ENCODE measurements around the gene PAIP2B.

PAIP2B gene

DNA sequence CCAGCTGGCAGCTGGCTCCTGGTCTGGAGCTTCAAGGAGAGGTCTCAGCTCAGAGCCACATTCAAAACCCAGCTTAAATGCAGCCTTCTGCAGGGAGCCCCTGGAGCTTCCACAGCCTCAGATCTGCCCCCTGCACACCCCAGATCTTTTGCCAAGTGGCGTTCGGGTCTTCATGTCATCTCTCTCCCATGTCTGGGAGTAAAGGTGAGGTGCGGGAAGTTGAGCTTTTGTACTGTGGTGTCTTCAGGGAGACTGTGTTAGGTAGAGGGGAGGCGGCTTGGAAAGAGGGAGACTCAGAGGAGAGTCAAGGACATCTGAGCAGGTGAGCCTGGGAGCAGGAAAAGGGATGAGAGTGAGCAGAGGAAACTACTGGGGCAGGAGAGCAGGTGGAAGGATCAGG lies 71.1 kb downstream of the PAIP2B start:
- Histone ChIP-seq H3K4me3 (ENCODE audit: low read depth, low read length) (no peak overlapping the region), H3K27ac (ENCODE audit: extremely low read depth, low read depth, low read length) (no peak overlapping the region), H3K4me1 (ENCODE audit: control insufficient read depth, insufficient read depth, low read length) (peaks cover 4% of the 10 kb centered on the region; the same call in 1 of the 2 replicates), H3K36me3 (ENCODE audit: control insufficient read depth in 2 of 2, insufficient read depth in 1 of 2, low read length in 2 of 2) (peaks cover 0 to 1% of the 10 kb centered on the region in 2 experiments; a peak in 1 of 3 replicates), H3K9me3 (ENCODE audit: control insufficient read depth, insufficient read depth, low read depth, low read length) (no peaks in the 10 kb centered on the region)
- ChIA-PET POLR2A (interaction anchor here (0.5 kb wide), 1 partner anchor 180 kb away, joined by 5 read pairs; no protein-coding TSS in a partner anchor), CTCF (interaction anchor here (0.7 to 2.5 kb wide), 13 partner anchors 7 to 374 kb away, joined by 3 to 16 read pairs (median 5); partner anchors contain the start of genes MPHOSPH10 and ZNF638)
- TF ChIP-seq, protein P1, sequence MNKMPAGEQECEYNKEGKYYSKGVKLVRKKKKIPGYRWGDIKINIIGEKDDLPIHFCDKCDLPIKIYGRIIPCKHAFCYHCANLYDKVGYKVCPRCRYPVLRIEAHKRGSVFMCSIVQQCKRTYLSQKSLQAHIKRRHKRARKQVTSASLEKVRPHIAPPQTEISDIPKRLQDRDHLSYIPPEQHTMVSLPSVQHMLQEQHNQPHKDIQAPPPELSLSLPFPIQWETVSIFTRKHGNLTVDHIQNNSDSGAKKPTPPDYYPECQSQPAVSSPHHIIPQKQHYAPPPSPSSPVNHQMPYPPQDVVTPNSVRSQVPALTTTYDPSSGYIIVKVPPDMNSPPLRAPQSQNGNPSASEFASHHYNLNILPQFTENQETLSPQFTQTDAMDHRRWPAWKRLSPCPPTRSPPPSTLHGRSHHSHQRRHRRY (tag by site-specific recombination; IDR thresholded peaks at IDR 0.05): no peak
- TF ChIP-seq ZNF701 (tag by site-specific recombination; IDR thresholded peaks at IDR 0.05) (no peak), ZNF324 (tag by site-specific recombination; IDR thresholded peaks at IDR 0.05) (no peak), ZNF211 (tag by site-specific recombination; IDR thresholded peaks at IDR 0.05; ENCODE audit: low read depth) (no peak), ZBTB21 (tag by site-specific recombination; IDR thresholded peaks at IDR 0.05) (no peak), ZNF585B (tag by site-specific recombination; IDR thresholded peaks at IDR 0.05) (no peak), ZNF394 (tag by site-specific recombination; IDR thresholded peaks at IDR 0.05; ENCODE audit: borderline replicate concordance) (no peak), ZNF521 (tag by site-specific recombination; IDR thresholded peaks at IDR 0.05) (no peak)
- TF ChIP-seq, protein P2, sequence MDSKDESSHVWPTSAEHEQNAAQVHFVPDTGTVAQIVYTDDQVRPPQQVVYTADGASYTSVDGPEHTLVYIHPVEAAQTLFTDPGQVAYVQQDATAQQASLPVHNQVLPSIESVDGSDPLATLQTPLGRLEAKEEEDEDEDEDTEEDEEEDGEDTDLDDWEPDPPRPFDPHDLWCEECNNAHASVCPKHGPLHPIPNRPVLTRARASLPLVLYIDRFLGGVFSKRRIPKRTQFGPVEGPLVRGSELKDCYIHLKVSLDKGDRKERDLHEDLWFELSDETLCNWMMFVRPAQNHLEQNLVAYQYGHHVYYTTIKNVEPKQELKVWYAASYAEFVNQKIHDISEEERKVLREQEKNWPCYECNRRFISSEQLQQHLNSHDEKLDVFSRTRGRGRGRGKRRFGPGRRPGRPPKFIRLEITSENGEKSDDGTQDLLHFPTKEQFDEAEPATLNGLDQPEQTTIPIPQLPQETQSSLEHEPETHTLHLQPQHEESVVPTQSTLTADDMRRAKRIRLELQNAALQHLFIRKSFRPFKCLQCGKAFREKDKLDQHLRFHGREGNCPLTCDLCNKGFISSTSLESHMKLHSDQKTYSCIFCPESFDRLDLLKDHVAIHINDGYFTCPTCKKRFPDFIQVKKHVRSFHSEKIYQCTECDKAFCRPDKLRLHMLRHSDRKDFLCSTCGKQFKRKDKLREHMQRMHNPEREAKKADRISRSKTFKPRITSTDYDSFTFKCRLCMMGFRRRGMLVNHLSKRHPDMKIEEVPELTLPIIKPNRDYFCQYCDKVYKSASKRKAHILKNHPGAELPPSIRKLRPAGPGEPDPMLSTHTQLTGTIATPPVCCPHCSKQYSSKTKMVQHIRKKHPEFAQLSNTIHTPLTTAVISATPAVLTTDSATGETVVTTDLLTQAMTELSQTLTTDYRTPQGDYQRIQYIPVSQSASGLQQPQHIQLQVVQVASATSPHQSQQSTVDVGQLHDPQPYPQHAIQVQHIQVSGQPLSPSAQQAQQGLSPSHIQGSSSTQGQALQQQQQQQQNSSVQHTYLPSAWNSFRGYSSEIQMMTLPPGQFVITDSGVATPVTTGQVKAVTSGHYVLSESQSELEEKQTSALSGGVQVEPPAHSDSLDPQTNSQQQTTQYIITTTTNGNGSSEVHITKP (tag by site-specific recombination; IDR thresholded peaks at IDR 0.05): no peak

DNA sequence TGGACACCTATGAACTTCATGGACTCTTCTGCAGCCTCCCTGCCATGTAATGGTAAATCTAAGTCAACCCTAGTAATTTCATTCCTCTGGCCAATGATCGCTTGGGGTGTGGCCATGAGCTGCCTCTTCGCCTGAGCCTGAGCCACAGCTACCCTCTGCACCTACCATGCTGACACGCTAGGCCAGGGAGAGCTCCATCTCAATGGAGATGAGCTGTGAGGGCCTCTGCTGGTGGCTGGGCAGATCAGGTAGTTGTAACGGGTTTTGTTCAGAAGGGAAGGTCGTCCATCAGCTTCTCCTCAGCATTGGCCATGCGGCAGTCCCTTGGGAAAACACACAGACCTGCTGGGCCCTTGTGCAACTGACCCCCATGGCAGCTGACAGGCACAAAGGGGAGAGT lies 72.1 kb downstream of the PAIP2B start:
- H3K4me1 ChIP-seq (ENCODE audit: control insufficient read depth, insufficient read depth, low read length): peaks cover 4% of the 10 kb centered on the region; the same call in 1 of the 2 replicates
- peaks cover 1 to 12% of the 10 kb centered on the region in 2 experiments; a peak in 2 of 3 replicates for H3K36me3 ChIP-seq (ENCODE audit: control insufficient read depth in 2 of 2, insufficient read depth in 1 of 2, low read length in 2 of 2)
- CTCF ChIA-PET: interaction anchor here (0.6 to 2.5 kb wide), 11 partner anchors 12 to 365 kb away, joined by 3 to 16 read pairs (median 3); no protein-coding TSS in a partner anchor
- no peak overlapping the region for H3K4me3 ChIP-seq (ENCODE audit: low read depth, low read length)
- no peak overlapping the region for H3K27ac ChIP-seq (ENCODE audit: extremely low read depth, low read depth, low read length)
- H3K9me3 ChIP-seq (ENCODE audit: control insufficient read depth, insufficient read depth, low read depth, low read length): no peaks in the 10 kb centered on the region
- POLR2A ChIA-PET: no interaction called here
- TF ChIP-seq, protein P3, sequence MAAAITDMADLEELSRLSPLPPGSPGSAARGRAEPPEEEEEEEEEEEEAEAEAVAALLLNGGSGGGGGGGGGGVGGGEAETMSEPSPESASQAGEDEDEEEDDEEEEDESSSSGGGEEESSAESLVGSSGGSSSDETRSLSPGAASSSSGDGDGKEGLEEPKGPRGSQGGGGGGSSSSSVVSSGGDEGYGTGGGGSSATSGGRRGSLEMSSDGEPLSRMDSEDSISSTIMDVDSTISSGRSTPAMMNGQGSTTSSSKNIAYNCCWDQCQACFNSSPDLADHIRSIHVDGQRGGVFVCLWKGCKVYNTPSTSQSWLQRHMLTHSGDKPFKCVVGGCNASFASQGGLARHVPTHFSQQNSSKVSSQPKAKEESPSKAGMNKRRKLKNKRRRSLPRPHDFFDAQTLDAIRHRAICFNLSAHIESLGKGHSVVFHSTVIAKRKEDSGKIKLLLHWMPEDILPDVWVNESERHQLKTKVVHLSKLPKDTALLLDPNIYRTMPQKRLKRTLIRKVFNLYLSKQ (tag by site-specific recombination; IDR thresholded peaks at IDR 0.05; ENCODE audit: borderline replicate concordance): no peak
- peak; percentile 11; the same call in 1 of the 2 replicates for TF ChIP-seq ZNF654 (tag by site-specific recombination; IDR thresholded peaks at IDR 0.05; ENCODE audit: low read depth)
- TF ChIP-seq ZNF362 (tag by site-specific recombination; IDR thresholded peaks at IDR 0.05): no peak
- TF ChIP-seq ZNF302 (tag by site-specific recombination; IDR thresholded peaks at IDR 0.05; ENCODE audit: low read depth): no peak

DNA sequence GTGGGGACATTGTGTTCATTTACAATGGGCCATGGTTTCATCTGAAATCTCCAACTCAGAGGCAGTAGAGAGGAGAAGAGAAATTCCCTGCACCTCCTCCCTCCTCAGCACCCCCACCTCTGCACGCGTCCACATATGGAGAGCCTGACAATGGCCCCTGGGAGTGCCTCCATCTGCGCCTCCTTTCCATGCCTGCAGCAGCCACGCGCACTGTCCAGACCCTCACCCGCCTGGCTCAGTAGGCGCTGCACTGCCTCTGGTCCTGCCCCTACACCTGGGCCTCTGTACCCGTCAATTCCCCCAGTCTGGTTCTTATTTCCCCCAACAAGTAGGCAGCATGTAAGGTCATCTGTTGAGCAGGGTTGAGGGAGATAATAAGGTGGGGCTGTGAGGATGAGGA lies 72.6 kb downstream of the PAIP2B start:
- ChIA-PET CTCF (interaction anchor here (0.6 to 2.5 kb wide), 6 partner anchors 40 to 365 kb away, joined by 3 to 16 read pairs (median 3); no protein-coding TSS in a partner anchor), POLR2A (no interaction called here)
- Histone ChIP-seq H3K27ac (ENCODE audit: extremely low read depth, low read depth, low read length) (no peak overlapping the region), H3K9me3 (ENCODE audit: control insufficient read depth, insufficient read depth, low read depth, low read length) (no peaks in the 10 kb centered on the region), H3K4me1 (ENCODE audit: control insufficient read depth, insufficient read depth, low read length) (peaks cover 4% of the 10 kb centered on the region; the same call in 1 of the 2 replicates), H3K4me3 (ENCODE audit: low read depth, low read length) (no peak overlapping the region), H3K36me3 (ENCODE audit: control insufficient read depth in 2 of 2, insufficient read depth in 1 of 2, low read length in 2 of 2) (peaks cover 5 to 17% of the 10 kb centered on the region in 2 experiments; a peak in 2 of 3 replicates)
- TF ChIP-seq ZNF785 (tag by site-specific recombination; IDR thresholded peaks at IDR 0.05) (no peak), ZNF223 (tag by site-specific recombination; IDR thresholded peaks at IDR 0.05) (no peak), ZNF112 (tag by site-specific recombination; IDR thresholded peaks at IDR 0.05) (no peak), ZNF624 (tag by site-specific recombination; IDR thresholded peaks at IDR 0.05) (no peak), ZNF18 (tag by site-specific recombination; IDR thresholded peaks at IDR 0.05) (no peak), ZNF169 (tag by site-specific recombination; IDR thresholded peaks at IDR 0.05) (no peak), MYNN (tag by site-specific recombination; IDR thresholded peaks at IDR 0.05; ENCODE audit: borderline replicate concordance) (no peak), ZNF76 (tag by site-specific recombination; IDR thresholded peaks at IDR 0.05; ENCODE audit: borderline replicate concordance, low read depth) (no peak), ZNF561 (tag by site-specific recombination; IDR thresholded peaks at IDR 0.05; ENCODE audit: borderline replicate concordance) (no peak)

Data from HEK293 (cell line).